GM23338 (cell line): ENCODE measurements around the gene ARL4A. TPM values are rescaled to one million over a fixed set of nuclear protein-coding genes. Genes with fewer than 3 reads are reported as not detected.

Experiments
- ATAC-seq: fragments of 200-7000 bp; cut with Tn5 transposase; 3 replicates; pipeline ENCODE4 v1.9.1; 2020
- DNase-seq: peaks from one replicate; pipeline ENCODE4 v3.0.0-alpha.2; 2015; ENCODE audit warnings: low spot score
- H2AFZ ChIP-seq: fragments of 200-600 bp; sonication (generic); 2 replicates; pipeline ENCODE4 v1.8.0; 2016; ENCODE audit warnings: antibody characterized with exemption, mild to moderate bottlenecking, moderate library complexity
- H3F3A ChIP-seq: fragments of 200-600 bp; sonication (generic); replicated peaks from 2 replicates; pipeline ENCODE4 v1.8.0; 2017; ENCODE audit warnings: antibody characterized with exemption, mixed run types, low read depth
- H3K27ac ChIP-seq: fragments of 200-600 bp; sonication (generic); 2 replicates; pipeline ENCODE4 v1.6.1; 2016; ENCODE audit warnings: low read depth
- H3K27me3 ChIP-seq: fragments of 200-600 bp; sonication (generic); 2 replicates; pipeline ENCODE4 v1.8.0; 2016; ENCODE audit warnings: mild to moderate bottlenecking, mixed run types, moderate library complexity; ENCODE audit not compliant: insufficient read depth
- H3K36me3 ChIP-seq: fragments of 200-600 bp; sonication (generic); 2 replicates; pipeline ENCODE4 v1.8.0; 2016; ENCODE audit warnings: mild to moderate bottlenecking; ENCODE audit not compliant: insufficient read depth
- H3K4me1 ChIP-seq: fragments of 200-600 bp; sonication (generic); 2 replicates; pipeline ENCODE4 v1.8.0; 2016; ENCODE audit warnings: mild to moderate bottlenecking, moderate library complexity; ENCODE audit not compliant: insufficient read depth
- H3K4me2 ChIP-seq: fragments of 200-600 bp; sonication (generic); 2 replicates; pipeline ENCODE4 v1.7.1; 2017; ENCODE audit warnings: mixed run types
- H3K4me3 ChIP-seq: fragments of 200-600 bp; sonication (generic); 2 replicates; pipeline ENCODE4 v1.6.1; 2016; ENCODE audit warnings: mixed run types
- H3K79me2 ChIP-seq: fragments of 200-600 bp; sonication (generic); replicated peaks from 2 replicates; pipeline ENCODE4 v1.8.0; 2017; ENCODE audit warnings: mild to moderate bottlenecking; ENCODE audit not compliant: insufficient read depth
- H3K9me2 ChIP-seq: fragments of 200-600 bp; sonication (generic); 2 replicates; pipeline ENCODE4 v1.8.0; 2017; ENCODE audit not compliant: insufficient read depth
- H4K20me1 ChIP-seq: fragments of 200-600 bp; sonication (generic); replicated peaks from 2 replicates; pipeline ENCODE4 v1.8.0; 2017; ENCODE audit warnings: mild to moderate bottlenecking; ENCODE audit not compliant: insufficient read depth
- H3K27ac Mint-ChIP-seq: 2 replicates; pipeline ENCODE4 v1.8.0; 2020; ENCODE audit warnings: inconsistent platforms, mild to moderate bottlenecking, moderate library complexity, mixed read lengths
- H3K27me3 Mint-ChIP-seq: 3 replicates; pipeline ENCODE4 v1.8.0; 2022; ENCODE audit warnings: low read depth, mild to moderate bottlenecking, moderate library complexity, mixed read lengths, inconsistent platforms; ENCODE audit not compliant: insufficient read depth, poor library complexity
- H3K36me3 Mint-ChIP-seq: 3 replicates; pipeline ENCODE4 v1.8.0; 2021; ENCODE audit warnings: low read depth, mild to moderate bottlenecking, inconsistent platforms, moderate library complexity, mixed read lengths
- H3K4me1 Mint-ChIP-seq: 3 replicates; pipeline ENCODE4 v1.8.0; 2020; ENCODE audit warnings: mild to moderate bottlenecking, inconsistent platforms, mixed read lengths
- H3K4me3 Mint-ChIP-seq: 3 replicates; pipeline ENCODE4 v1.8.0; 2021; ENCODE audit warnings: moderate library complexity, mild to moderate bottlenecking, inconsistent platforms, mixed read lengths
- H3K9me3 Mint-ChIP-seq: 3 replicates; pipeline ENCODE4 v1.8.0; 2020; ENCODE audit warnings: moderate library complexity, mild to moderate bottlenecking, inconsistent platforms, mixed read lengths
- CTCF ChIP-seq, 2 experiments: fragments of 200-600 bp in 1 of 2; sonication (generic) in 1 of 2; conservative IDR thresholded peaks; 2 replicates each; pipeline versions ENCODE4 v1.5.1 to v1.6.1; 2016 to 2017; ENCODE audit warnings: antibody characterized with exemption in 2 of 2, low read depth in 2 of 2, mild to moderate bottlenecking in 2 of 2, moderate library complexity in 1 of 2
- ETS1 ChIP-seq: IDR thresholded peaks from 2 replicates; pipeline ENCODE4 v1.6.1; 2016; ENCODE audit warnings: antibody characterized with exemption
- EZH2 ChIP-seq: fragments of 200-600 bp; sonication (generic); IDR thresholded peaks from one replicate; pipeline ENCODE4 v1.8.0; 2017; ENCODE audit warnings: antibody characterized with exemption, mild to moderate bottlenecking, low read depth; ENCODE audit not compliant: unreplicated experiment
- EZH2phosphoT487 ChIP-seq: fragments of 200-600 bp; sonication (generic); IDR thresholded peaks from one replicate; pipeline ENCODE4 v1.8.1; 2018; ENCODE audit warnings: antibody characterized with exemption; ENCODE audit not compliant: unreplicated experiment
- JUNB ChIP-seq: IDR thresholded peaks from one replicate; pipeline ENCODE4 v1.6.1; 2016; ENCODE audit warnings: antibody characterized with exemption; ENCODE audit not compliant: unreplicated experiment
- POLR2AphosphoS5 ChIP-seq: IDR thresholded peaks from 2 replicates; pipeline ENCODE4 v1.6.1; 2016; ENCODE audit warnings: antibody characterized with exemption, low read depth
- STAT1 ChIP-seq: IDR thresholded peaks from one replicate; pipeline ENCODE4 v1.6.1; 2016; ENCODE audit warnings: antibody characterized with exemption; ENCODE audit not compliant: unreplicated experiment
- ZNF462 ChIP-seq: fragments of 250-450 bp; sonication (Bioruptor Pico); IDR thresholded peaks from 2 replicates; pipeline ENCODE4 v1.5.0; 2020; ENCODE audit warnings: mild to moderate bottlenecking, moderate library complexity
- polyA plus RNA-seq: library from polyadenylated mRNA; unstranded; fragments of >200 nt; fragmentation: Nextera tagmentation; extraction: Ambion mirVana; gene quantifications from 2 replicates; pipeline ENCODE4 v1.2.1, GENCODE V29; 2016
- total RNA-seq: library from RNA; depleted of rRNA; stranded (reverse); fragments of >200 nt; shearing (Covaris generic); gene quantifications from 2 replicates; pipeline ENCODE4 v1.2.3, GENCODE V29; 2014

Gene ARL4A
- total and polyA plus RNA-seq, 2 experiments from 2014 or later = 48.9 to 82.5 TPM

- no peak overlapping the region for H3K4me2 ChIP-seq
- no peaks in the 10 kb centered on the region for H3F3A ChIP-seq
- no peaks in the 10 kb centered on the region for H3K27me3 ChIP-seq
- no peak overlapping the region for H3K4me3 Mint-ChIP-seq
- no peak for DNase-seq
- H3K4me1 Mint-ChIP-seq = peaks cover 43% of the 10 kb centered on the region
- H3K27ac ChIP-seq = no peak overlapping the region
- H3K27me3 Mint-ChIP-seq = peaks cover 5% of the 10 kb centered on the region
- no peaks in the 10 kb centered on the region for H3K36me3 ChIP-seq
- H3K36me3 Mint-ChIP-seq = no peaks in the 10 kb centered on the region
- 0 out of 2 replicates have a peak overlapping the region, but pooled peaks have one; percentile 9 for H2AFZ ChIP-seq
- ATAC-seq = no peak
- peaks cover 3% of the 10 kb centered on the region; the same call in 1 of the 2 replicates for H3K9me2 ChIP-seq
- H3K9me3 Mint-ChIP-seq = no peaks in the 10 kb centered on the region; the same call in 2 of the 3 replicates
- peaks cover 37% of the 10 kb centered on the region for H3K4me1 ChIP-seq
- H3K79me2 ChIP-seq = no peaks in the 10 kb centered on the region
- H4K20me1 ChIP-seq = no peaks in the 10 kb centered on the region
- TF ChIP-seq CTCF (conservative IDR thresholded peaks at IDR 0.05; ENCODE audit: low read depth in 2 of 2) (no peak), POLR2AphosphoS5 (no peak), STAT1 (no peak), ETS1 (no peak)
- no peak overlapping the region for H3K4me3 ChIP-seq
- H3K27ac Mint-ChIP-seq = no peak overlapping the region
Observed at GRCh38 chr7:12725575-12726316, 38.3 kb downstream of the ARL4A start.

GRCh38 chr7:12726908-12727307 is 39.5 kb downstream of the ARL4A start:
- Histone ChIP-seq H2AFZ (no peak overlapping the region), H3K4me3 (no peak overlapping the region), H3F3A (no peaks in the 10 kb centered on the region), H3K27me3 (no peaks in the 10 kb centered on the region), H3K9me2 (no peaks in the 10 kb centered on the region), H4K20me1 (no peaks in the 10 kb centered on the region), H3K36me3 (no peaks in the 10 kb centered on the region), H3K79me2 (no peaks in the 10 kb centered on the region), H3K27ac (no peak overlapping the region), H3K4me1 (peaks cover 45% of the 10 kb centered on the region), H3K4me2 (no peak overlapping the region)
- no peak for DNase-seq
- peaks cover 48% of the 10 kb centered on the region for H3K4me1 Mint-ChIP-seq
- no peak for ATAC-seq
- no peak overlapping the region; the same call in 1 of the 2 replicates for H3K27ac Mint-ChIP-seq
- H3K9me3 Mint-ChIP-seq = no peaks in the 10 kb centered on the region; the same call in 2 of the 3 replicates
- TF ChIP-seq STAT1 (no peak), ETS1 (no peak), EZH2 (no peak), JUNB (no peak), EZH2phosphoT487 (no peak), ZNF462 (CRISPR knock-in tag) (no peak)
- peaks cover 5% of the 10 kb centered on the region for H3K27me3 Mint-ChIP-seq
- no peak overlapping the region for H3K4me3 Mint-ChIP-seq
- no peaks in the 10 kb centered on the region for H3K36me3 Mint-ChIP-seq
